ENCODE data around the gene MACROD2. TPM values are rescaled to one million over a fixed set of nuclear protein-coding genes. Genes with fewer than 3 reads are reported as not detected.

MACROD2 gene
- total and polyA plus RNA-seq, 4 donors: 0.66 to 10.5 (median 3.3) TPM

DNA sequence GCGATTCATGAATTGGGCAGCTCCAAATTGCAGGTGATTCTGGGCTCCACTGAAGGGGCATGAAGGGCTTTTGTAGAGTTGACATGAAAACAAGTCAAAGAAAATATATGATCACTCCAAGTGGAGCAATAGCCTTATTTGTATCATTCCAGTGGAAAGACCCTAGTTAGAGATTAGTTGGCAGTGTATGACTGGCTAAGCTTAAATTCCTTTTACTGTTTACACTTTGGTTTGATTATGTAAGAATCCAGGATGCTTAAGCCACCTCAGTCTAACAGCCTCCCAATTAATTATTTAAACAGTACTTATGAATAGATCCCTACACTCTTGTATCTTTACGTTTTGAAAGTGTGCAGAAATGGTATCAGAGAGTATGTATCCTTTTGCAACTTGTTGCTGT is 1865.5 kb downstream of the MACROD2 start (continued):
- TF ChIP-seq, protein P1, sequence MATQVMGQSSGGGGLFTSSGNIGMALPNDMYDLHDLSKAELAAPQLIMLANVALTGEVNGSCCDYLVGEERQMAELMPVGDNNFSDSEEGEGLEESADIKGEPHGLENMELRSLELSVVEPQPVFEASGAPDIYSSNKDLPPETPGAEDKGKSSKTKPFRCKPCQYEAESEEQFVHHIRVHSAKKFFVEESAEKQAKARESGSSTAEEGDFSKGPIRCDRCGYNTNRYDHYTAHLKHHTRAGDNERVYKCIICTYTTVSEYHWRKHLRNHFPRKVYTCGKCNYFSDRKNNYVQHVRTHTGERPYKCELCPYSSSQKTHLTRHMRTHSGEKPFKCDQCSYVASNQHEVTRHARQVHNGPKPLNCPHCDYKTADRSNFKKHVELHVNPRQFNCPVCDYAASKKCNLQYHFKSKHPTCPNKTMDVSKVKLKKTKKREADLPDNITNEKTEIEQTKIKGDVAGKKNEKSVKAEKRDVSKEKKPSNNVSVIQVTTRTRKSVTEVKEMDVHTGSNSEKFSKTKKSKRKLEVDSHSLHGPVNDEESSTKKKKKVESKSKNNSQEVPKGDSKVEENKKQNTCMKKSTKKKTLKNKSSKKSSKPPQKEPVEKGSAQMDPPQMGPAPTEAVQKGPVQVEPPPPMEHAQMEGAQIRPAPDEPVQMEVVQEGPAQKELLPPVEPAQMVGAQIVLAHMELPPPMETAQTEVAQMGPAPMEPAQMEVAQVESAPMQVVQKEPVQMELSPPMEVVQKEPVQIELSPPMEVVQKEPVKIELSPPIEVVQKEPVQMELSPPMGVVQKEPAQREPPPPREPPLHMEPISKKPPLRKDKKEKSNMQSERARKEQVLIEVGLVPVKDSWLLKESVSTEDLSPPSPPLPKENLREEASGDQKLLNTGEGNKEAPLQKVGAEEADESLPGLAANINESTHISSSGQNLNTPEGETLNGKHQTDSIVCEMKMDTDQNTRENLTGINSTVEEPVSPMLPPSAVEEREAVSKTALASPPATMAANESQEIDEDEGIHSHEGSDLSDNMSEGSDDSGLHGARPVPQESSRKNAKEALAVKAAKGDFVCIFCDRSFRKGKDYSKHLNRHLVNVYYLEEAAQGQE (IDR thresholded peaks at IDR 0.05): no peak
- TF ChIP-seq FOXA1 (IDR thresholded peaks at IDR 0.05): no peak

DNA sequence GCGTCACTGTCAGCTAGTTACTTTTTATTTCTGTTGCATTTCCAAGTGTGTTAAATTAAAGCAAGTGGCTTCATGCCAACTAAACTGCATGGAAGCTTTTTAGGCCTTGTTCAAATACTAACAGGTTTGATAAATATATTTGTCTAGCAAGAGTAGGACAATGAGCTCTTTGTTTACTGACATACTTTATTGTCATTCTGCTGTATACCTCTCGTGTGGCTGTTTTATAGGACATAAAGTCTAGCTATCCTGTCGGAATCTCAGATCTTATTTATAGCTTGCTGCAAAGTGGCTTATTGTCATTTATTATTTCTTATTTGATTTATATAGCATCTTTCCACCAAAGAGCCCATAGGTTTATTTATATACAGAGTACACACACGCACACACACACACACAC is 1866.9 kb downstream of the MACROD2 start:
- H3K4me1 ChIP-seq (ENCODE audit: control insufficient read depth in 4 of 4, insufficient read depth in 4 of 4, low read length in 3 of 4): no peaks in the 10 kb centered on the region
- TF ChIP-seq TAF1 (conservative IDR thresholded peaks at IDR 0.05) (no peak), HNF4A (conservative IDR thresholded peaks at IDR 0.05) (no peak), HNF4G (IDR thresholded peaks at IDR 0.05) (no peak), YY1 (IDR thresholded peaks at IDR 0.05) (no peak), GABPA (IDR thresholded peaks at IDR 0.05 in 1 of 2, conservative IDR thresholded peaks at IDR 0.05 in 1 of 2) (no peak), FOXA2 (IDR thresholded peaks at IDR 0.05) (no peak)
- TF ChIP-seq, protein P2, sequence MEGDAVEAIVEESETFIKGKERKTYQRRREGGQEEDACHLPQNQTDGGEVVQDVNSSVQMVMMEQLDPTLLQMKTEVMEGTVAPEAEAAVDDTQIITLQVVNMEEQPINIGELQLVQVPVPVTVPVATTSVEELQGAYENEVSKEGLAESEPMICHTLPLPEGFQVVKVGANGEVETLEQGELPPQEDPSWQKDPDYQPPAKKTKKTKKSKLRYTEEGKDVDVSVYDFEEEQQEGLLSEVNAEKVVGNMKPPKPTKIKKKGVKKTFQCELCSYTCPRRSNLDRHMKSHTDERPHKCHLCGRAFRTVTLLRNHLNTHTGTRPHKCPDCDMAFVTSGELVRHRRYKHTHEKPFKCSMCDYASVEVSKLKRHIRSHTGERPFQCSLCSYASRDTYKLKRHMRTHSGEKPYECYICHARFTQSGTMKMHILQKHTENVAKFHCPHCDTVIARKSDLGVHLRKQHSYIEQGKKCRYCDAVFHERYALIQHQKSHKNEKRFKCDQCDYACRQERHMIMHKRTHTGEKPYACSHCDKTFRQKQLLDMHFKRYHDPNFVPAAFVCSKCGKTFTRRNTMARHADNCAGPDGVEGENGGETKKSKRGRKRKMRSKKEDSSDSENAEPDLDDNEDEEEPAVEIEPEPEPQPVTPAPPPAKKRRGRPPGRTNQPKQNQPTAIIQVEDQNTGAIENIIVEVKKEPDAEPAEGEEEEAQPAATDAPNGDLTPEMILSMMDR (IDR thresholded peaks at IDR 0.05; ENCODE audit: low read depth, low read length, missing input control): no peak
- TF ChIP-seq, protein P3, sequence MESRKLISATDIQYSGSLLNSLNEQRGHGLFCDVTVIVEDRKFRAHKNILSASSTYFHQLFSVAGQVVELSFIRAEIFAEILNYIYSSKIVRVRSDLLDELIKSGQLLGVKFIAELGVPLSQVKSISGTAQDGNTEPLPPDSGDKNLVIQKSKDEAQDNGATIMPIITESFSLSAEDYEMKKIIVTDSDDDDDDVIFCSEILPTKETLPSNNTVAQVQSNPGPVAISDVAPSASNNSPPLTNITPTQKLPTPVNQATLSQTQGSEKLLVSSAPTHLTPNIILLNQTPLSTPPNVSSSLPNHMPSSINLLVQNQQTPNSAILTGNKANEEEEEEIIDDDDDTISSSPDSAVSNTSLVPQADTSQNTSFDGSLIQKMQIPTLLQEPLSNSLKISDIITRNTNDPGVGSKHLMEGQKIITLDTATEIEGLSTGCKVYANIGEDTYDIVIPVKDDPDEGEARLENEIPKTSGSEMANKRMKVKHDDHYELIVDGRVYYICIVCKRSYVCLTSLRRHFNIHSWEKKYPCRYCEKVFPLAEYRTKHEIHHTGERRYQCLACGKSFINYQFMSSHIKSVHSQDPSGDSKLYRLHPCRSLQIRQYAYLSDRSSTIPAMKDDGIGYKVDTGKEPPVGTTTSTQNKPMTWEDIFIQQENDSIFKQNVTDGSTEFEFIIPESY (IDR thresholded peaks at IDR 0.05): no peak
- TF ChIP-seq, protein P1 (IDR thresholded peaks at IDR 0.05): no peak
- TF ChIP-seq, protein P4, sequence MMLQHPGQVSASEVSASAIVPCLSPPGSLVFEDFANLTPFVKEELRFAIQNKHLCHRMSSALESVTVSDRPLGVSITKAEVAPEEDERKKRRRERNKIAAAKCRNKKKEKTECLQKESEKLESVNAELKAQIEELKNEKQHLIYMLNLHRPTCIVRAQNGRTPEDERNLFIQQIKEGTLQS (IDR thresholded peaks at IDR 0.05): no peak
- H3K27me3 ChIP-seq (ENCODE audit: control insufficient read depth in 4 of 4, insufficient read depth in 4 of 4, low read length in 3 of 4): no peaks in the 10 kb centered on the region
- H3K27ac ChIP-seq (ENCODE audit: low read depth in 1 of 2, low read length in 2 of 2): no peak overlapping the region
- no peak overlapping the region for H3K9ac ChIP-seq (ENCODE audit: low read depth in 1 of 2, low read length in 2 of 2)
- WGBS: 83% methylated on average over 4 of the region's 4 CpGs
- no peak for DNase-seq (ENCODE audit: low spot score)
- H3K36me3 ChIP-seq (ENCODE audit: control insufficient read depth in 4 of 4, insufficient read depth in 3 of 4, low read depth in 1 of 4, low read length in 3 of 4): no peaks in the 10 kb centered on the region
- H3K4me3 ChIP-seq (ENCODE audit: low read depth in 1 of 3, low read length in 3 of 3): no peak overlapping the region
- no peaks in the 10 kb centered on the region for H3K9me3 ChIP-seq (ENCODE audit: control insufficient read depth in 4 of 4, low read length in 3 of 4)

Data from liver (tissue), 9 donors.